Measurements from ENCODE around the gene SRGAP1. TPM values are rescaled to one million over a fixed set of nuclear protein-coding genes. Genes with fewer than 3 reads are reported as not detected.

Gene SRGAP1
- total and polyA plus RNA-seq, 9 of the 15 experiments (the other 6 are each of a cell fraction or from before 2014, with no cell fraction given) = 0.01 to 0.13 (median 0.04) TPM; not detected in 3

GRCh38 chr12:64207453-64207852 lies 363.0 kb downstream of the SRGAP1 start (continued):
- TF ChIP-seq ZNF318 (IDR thresholded peaks at IDR 0.05; ENCODE audit: borderline replicate concordance in 1 of 2, low read depth in 1 of 2) (no peak), NCOA4 (IDR thresholded peaks at IDR 0.05; ENCODE audit: partially characterized antibody) (no peak)

Small RNA genes within 50 kb of the gene (small RNA-seq; reads per million reads assigned to genes)
- not detected for gene AC020611.1
- not detected for gene RNU6-1009P

Other genes with a start within 250 kb of the SRGAP1 start
- gene DPY19L2, start 176.2 kb upstream of the SRGAP1 start, total RNA-seq (2014; rRNA removed) = 0.05 TPM in 1 of 2 replicates, not detected in the other
- gene DPY19L2, start 176.2 kb upstream of the SRGAP1 start, total RNA-seq (2014; rRNA removed; fragmentation: Illumina TruSeq; extraction: Trizol) = 0.11 and 0.32 TPM in 2 replicates
- 0.15 TPM in 1 of 2 replicates, not detected in the other for gene DPY19L2, start 176.2 kb upstream of the SRGAP1 start, total RNA-seq (2015; rRNA removed; fragmentation: Illumina TruSeq; extraction: Trizol)
- gene DPY19L2, start 176.2 kb upstream of the SRGAP1 start, total RNA-seq (2021) = 0.13 and 0.18 TPM in 2 replicates
- gene DPY19L2, start 176.2 kb upstream of the SRGAP1 start, polyA plus RNA-seq (2011; rRNA removed) = 0.15 TPM in 1 of 2 replicates, not detected in the other
- 0.13 and 0.14 TPM in 2 replicates for gene DPY19L2, start 176.2 kb upstream of the SRGAP1 start, polyA plus RNA-seq (2014; fragmentation: Illumina TruSeq; extraction: Trizol)
- under 1 TPM in 1 of 2 experiments, not detected in 1; 0.06 TPM for gene DPY19L2, start 176.2 kb upstream of the SRGAP1 start, polyA plus RNA-seq (2014; fragmentation: Nextera tagmentation; extraction: Ambion mirVana)
- gene DPY19L2, start 176.2 kb upstream of the SRGAP1 start, polyA plus RNA-seq (2014; rRNA removed) = 0.07 and 0.13 TPM in 2 replicates
- 18.7 and 18.9 TPM in 2 replicates for gene RXYLT1, start 64.8 kb upstream of the SRGAP1 start, total RNA-seq (2014; rRNA removed)
- gene RXYLT1, start 64.8 kb upstream of the SRGAP1 start, total RNA-seq (2014; rRNA removed; fragmentation: Illumina TruSeq; extraction: Trizol) = 24.2 and 25.9 TPM in 2 replicates
- gene RXYLT1, start 64.8 kb upstream of the SRGAP1 start, total RNA-seq (2015; rRNA removed; fragmentation: Illumina TruSeq; extraction: Trizol) = 24.5 and 26.2 TPM in 2 replicates
- gene RXYLT1, start 64.8 kb upstream of the SRGAP1 start, total RNA-seq (2021) = 21.7 and 22.1 TPM in 2 replicates
- 16.5 and 20.4 TPM in 2 replicates for gene RXYLT1, start 64.8 kb upstream of the SRGAP1 start, polyA plus RNA-seq (2011; rRNA removed)
- gene RXYLT1, start 64.8 kb upstream of the SRGAP1 start, polyA plus RNA-seq (2014; fragmentation: Illumina TruSeq; extraction: Trizol) = 17.6 and 20.9 TPM in 2 replicates
- gene RXYLT1, start 64.8 kb upstream of the SRGAP1 start, polyA plus RNA-seq (2014; fragmentation: Nextera tagmentation; extraction: Ambion mirVana) = 1 to 10 TPM; 6.7 to 9.8 TPM
- gene RXYLT1, start 64.8 kb upstream of the SRGAP1 start, polyA plus RNA-seq (2014; rRNA removed) = 25.1 and 26.5 TPM in 2 replicates

All from K562 (cell line).